CD4-positive, alpha-beta T cell (primary cell): ENCODE data around the gene CDK5RAP1. TPM values are rescaled to one million over a fixed set of nuclear protein-coding genes. Genes with fewer than 3 reads are reported as not detected.

Experiments used
- ATAC-seq: fragments of 200-7000 bp; cut with Tn5 transposase; one replicate; pipeline ENCODE4 v1.10.0; 2022; ENCODE audit warnings: mild to moderate bottlenecking; ENCODE audit not compliant: poor library complexity
- CTCF ChIA-PET: fragments of 350-600 bp; sonication (Branson Sonifier 250); formaldehyde crosslinking; loops from one replicate; lab custom pipeline; 2021; ENCODE audit warnings: antibody characterized with exemption, inconsistent platforms; lab: Charles Lee
- POLR2A ChIA-PET: fragments of 350-600 bp; sonication (Branson Sonifier 250); formaldehyde crosslinking; loops from one replicate; lab custom pipeline; 2021; ENCODE audit warnings: antibody characterized with exemption, inconsistent platforms; lab: Charles Lee
- DNase-seq, 14 experiments: peaks; one replicate each; pipeline ENCODE4 v3.0.0-alpha.2; 2013 to 2020; ENCODE audit warnings: mixed read lengths in 2 of 14
- H3K27ac ChIP-seq, 2 donors: one replicate each; pipeline versions ENCODE4 v1.5.1 to v1.7.0; 2013; ENCODE audit warnings: low read length in 2 of 2, low read depth in 1 of 2, mild to moderate bottlenecking in 1 of 2
- H3K27me3 ChIP-seq, 2 experiments: 1 replicate in 1 of 2; 2 replicates in 1 of 2; pipeline versions ENCODE4 v1.6.1 to v1.7.0; 2013; ENCODE audit warnings: low read length in 2 of 2, control low read depth in 1 of 2, mild to moderate bottlenecking in 1 of 2, moderate library complexity in 1 of 2; ENCODE audit not compliant: insufficient read depth in 2 of 2, control insufficient read depth in 1 of 2
- H3K36me3 ChIP-seq: one replicate; pipeline ENCODE4 v1.6.1; 2013; ENCODE audit warnings: low read length, control low read depth; ENCODE audit not compliant: insufficient read depth
- H3K4me1 ChIP-seq: one replicate; pipeline ENCODE4 v1.6.1; 2013; ENCODE audit warnings: low read length, control low read depth; ENCODE audit not compliant: insufficient read depth
- H3K4me3 ChIP-seq: one replicate; pipeline ENCODE4 v1.5.1; 2013; ENCODE audit warnings: mild to moderate bottlenecking, low read length, moderate library complexity
- H3K9me3 ChIP-seq, 2 experiments: 1 replicate in 1 of 2; 2 replicates in 1 of 2; pipeline versions ENCODE4 v1.6.1 to v1.7.0; 2013; ENCODE audit warnings: low read length in 2 of 2, mild to moderate bottlenecking in 2 of 2, control low read depth in 1 of 2, moderate library complexity in 1 of 2; ENCODE audit not compliant: control insufficient read depth in 1 of 2, insufficient read depth in 1 of 2
- H3K27ac Mint-ChIP-seq: one replicate; pipeline ENCODE4 v1.8.0; 2020; ENCODE audit warnings: mixed read lengths
- H3K27me3 Mint-ChIP-seq: one replicate; pipeline ENCODE4 v1.8.0; 2021; ENCODE audit warnings: mixed read lengths
- H3K36me3 Mint-ChIP-seq: one replicate; pipeline ENCODE4 v1.8.0; 2021; ENCODE audit warnings: low read depth, mixed read lengths
- H3K4me1 Mint-ChIP-seq: one replicate; pipeline ENCODE4 v1.8.0; 2021; ENCODE audit warnings: low read depth, mixed read lengths
- H3K4me3 Mint-ChIP-seq: one replicate; pipeline ENCODE4 v1.8.0; 2020; ENCODE audit warnings: mild to moderate bottlenecking, mixed read lengths
- H3K9me3 Mint-ChIP-seq: one replicate; pipeline ENCODE4 v1.8.0; 2020; ENCODE audit warnings: mixed read lengths
- CTCF ChIP-seq: fragments of 200-600 bp; IDR thresholded peaks from one replicate; pipeline ENCODE4 v1.8.0; 2022; ENCODE audit warnings: antibody characterized with exemption, mild to moderate bottlenecking
- intact Hi-C, 2 experiments: fragments of 100-400 bp; cut with DNase I in 1 of 2; cut with micrococcal nuclease in 1 of 2; formaldehyde crosslinking; loops; one replicate each; pipeline versions ENCODE4 v1.15.1 to v1.9.0; 2023 to 2025; cut with DNase I, micrococcal nuclease
- total RNA-seq, 174 experiments: library from RNA in 2 of 174; stranded (reverse) in 2 of 174; gene quantifications; one replicate each; pipeline ENCODE4 v1.2.3 and lab custom pipeline; 2021 to 2026

Gene CDK5RAP1
- total RNA-seq, 2 experiments from 2014 or later: 59.7 to 63.0 TPM

- CTCF ChIA-PET: no interaction called here
- DNase-seq (no peak), ATAC-seq (no peak)
- Histone ChIP-seq H3K27me3 (no peaks in the 10 kb centered on the region), H3K36me3 (no peaks in the 10 kb centered on the region), H3K9me3 (no peaks in the 10 kb centered on the region), H3K4me3 (no peak overlapping the region), H3K4me1 (no peaks in the 10 kb centered on the region), H3K27ac (no peak overlapping the region)
- H3K9me3 Mint-ChIP-seq: no peaks in the 10 kb centered on the region
- no peak overlapping the region for H3K4me3 Mint-ChIP-seq
- no peaks in the 10 kb centered on the region for H3K27me3 Mint-ChIP-seq
- intact Hi-C loops: no loop called here
- H3K27ac Mint-ChIP-seq: no peak overlapping the region
- TF ChIP-seq CTCF: no peak
- H3K4me1 Mint-ChIP-seq: no peaks in the 10 kb centered on the region
- POLR2A ChIA-PET: no interaction called here
- H3K36me3 Mint-ChIP-seq: no peaks in the 10 kb centered on the region
Measured at GRCh38 chr20:33311996-33312395, 89.3 kb downstream of the CDK5RAP1 start.

DNA sequence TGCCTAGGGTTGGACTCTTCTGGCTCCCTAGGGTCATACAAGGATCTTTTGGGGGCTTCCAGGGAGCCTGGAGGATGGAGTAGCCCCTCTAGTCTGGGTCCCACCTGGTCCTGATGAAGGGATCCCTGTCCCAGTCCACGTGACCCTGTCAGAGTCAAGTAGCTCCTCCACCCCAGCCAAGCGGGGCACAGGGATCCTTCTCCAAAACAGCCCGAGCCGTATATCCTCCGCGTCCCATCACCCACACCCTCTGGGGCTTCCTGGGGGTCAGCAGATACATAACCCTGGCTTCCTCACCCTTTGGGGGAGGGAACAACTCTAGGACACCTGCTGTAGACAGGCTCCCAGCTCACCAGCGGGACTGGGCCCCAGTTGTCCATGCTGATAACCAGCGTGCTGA lies 90.3 kb downstream of the CDK5RAP1 start:
- Histone ChIP-seq H3K27ac (no peak overlapping the region), H3K4me3 (no peak overlapping the region), H3K27me3 (no peaks in the 10 kb centered on the region), H3K4me1 (no peaks in the 10 kb centered on the region), H3K36me3 (no peaks in the 10 kb centered on the region), H3K9me3 (no peaks in the 10 kb centered on the region)
- Mint-ChIP-seq H3K9me3 (no peaks in the 10 kb centered on the region), H3K27me3 (no peaks in the 10 kb centered on the region), H3K36me3 (no peaks in the 10 kb centered on the region), H3K4me1 (no peaks in the 10 kb centered on the region), H3K4me3 (no peak overlapping the region), H3K27ac (no peak overlapping the region)
- DNase-seq: no peak
- no peak for TF ChIP-seq CTCF
- POLR2A ChIA-PET: no interaction called here
- CTCF ChIA-PET: no interaction called here
- intact Hi-C loops: no loop called here
- ATAC-seq: no peak

- Histone ChIP-seq H3K9me3 (no peaks in the 10 kb centered on the region), H3K27ac (no peak overlapping the region), H3K4me3 (no peak overlapping the region), H3K27me3 (no peaks in the 10 kb centered on the region), H3K36me3 (no peaks in the 10 kb centered on the region), H3K4me1 (no peaks in the 10 kb centered on the region)
- no peak overlapping the region for H3K4me3 Mint-ChIP-seq
- H3K4me1 Mint-ChIP-seq: no peaks in the 10 kb centered on the region
- no peaks in the 10 kb centered on the region for H3K36me3 Mint-ChIP-seq
- no peaks in the 10 kb centered on the region for H3K27me3 Mint-ChIP-seq
- POLR2A ChIA-PET: no interaction called here
- intact Hi-C loops: no loop called here
- no peak for TF ChIP-seq CTCF
- no peaks in the 10 kb centered on the region for H3K9me3 Mint-ChIP-seq
- CTCF ChIA-PET: no interaction called here
- no peak for ATAC-seq
- H3K27ac Mint-ChIP-seq: no peak overlapping the region
- DNase-seq: no peak
Measured at GRCh38 chr20:33310327-33310899, 90.9 kb downstream of the CDK5RAP1 start.
